ENCODE data around the gene TMEM171.

DNA sequence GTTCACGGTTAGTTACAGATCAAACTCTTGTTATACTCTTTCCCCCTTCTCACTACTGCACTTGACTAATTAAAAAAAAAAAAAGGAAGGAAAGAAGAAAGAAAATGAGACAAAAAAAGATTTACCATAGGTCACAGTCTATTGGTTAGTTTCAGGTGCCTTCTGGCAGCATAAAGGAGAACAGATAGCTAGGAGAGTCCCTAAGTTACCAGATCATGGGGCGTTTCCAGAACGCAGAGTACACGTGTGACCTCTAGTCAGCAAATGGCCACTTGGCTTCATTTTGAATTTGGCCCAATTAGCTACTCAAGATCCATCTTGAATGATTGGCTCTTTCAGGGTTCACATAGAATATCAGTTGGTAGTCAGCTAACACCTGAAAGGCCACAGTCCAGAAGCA, 20.3 kb upstream of the TMEM171 start:
- TF ChIP-seq, protein P1, sequence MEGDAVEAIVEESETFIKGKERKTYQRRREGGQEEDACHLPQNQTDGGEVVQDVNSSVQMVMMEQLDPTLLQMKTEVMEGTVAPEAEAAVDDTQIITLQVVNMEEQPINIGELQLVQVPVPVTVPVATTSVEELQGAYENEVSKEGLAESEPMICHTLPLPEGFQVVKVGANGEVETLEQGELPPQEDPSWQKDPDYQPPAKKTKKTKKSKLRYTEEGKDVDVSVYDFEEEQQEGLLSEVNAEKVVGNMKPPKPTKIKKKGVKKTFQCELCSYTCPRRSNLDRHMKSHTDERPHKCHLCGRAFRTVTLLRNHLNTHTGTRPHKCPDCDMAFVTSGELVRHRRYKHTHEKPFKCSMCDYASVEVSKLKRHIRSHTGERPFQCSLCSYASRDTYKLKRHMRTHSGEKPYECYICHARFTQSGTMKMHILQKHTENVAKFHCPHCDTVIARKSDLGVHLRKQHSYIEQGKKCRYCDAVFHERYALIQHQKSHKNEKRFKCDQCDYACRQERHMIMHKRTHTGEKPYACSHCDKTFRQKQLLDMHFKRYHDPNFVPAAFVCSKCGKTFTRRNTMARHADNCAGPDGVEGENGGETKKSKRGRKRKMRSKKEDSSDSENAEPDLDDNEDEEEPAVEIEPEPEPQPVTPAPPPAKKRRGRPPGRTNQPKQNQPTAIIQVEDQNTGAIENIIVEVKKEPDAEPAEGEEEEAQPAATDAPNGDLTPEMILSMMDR (conservative IDR thresholded peaks at IDR 0.05; ENCODE audit: low read length), result no peak
- TF ChIP-seq EZH2phosphoT487 (IDR thresholded peaks at IDR 0.05; ENCODE audit: borderline replicate concordance), result no peak
